HepG2 (cell line): ENCODE results near the gene SYNJ2. TPM values are rescaled to one million over a fixed set of nuclear protein-coding genes. Genes with fewer than 3 reads are reported as not detected.
A peak's percentile ranks its signal among the peaks of the same experiment; 100 is the strongest.

Source experiments
- ATF7-NPFF ChIP-seq: sonication (generic); formaldehyde crosslinking; IDR thresholded peaks from 2 replicates; pipeline ENCODE4 v1.8.1; 2023; ENCODE audit warnings: mild to moderate bottlenecking, low read depth, missing genetic modification reagents, moderate library complexity
- DRAP1 ChIP-seq: IDR thresholded peaks from 2 replicates; pipeline ENCODE4 v1.6.1; 2016; ENCODE audit warnings: missing genetic modification reagents, missing compliant biosample characterization
- E2F1 ChIP-seq: sonication (generic); formaldehyde crosslinking; IDR thresholded peaks from 2 replicates; pipeline ENCODE4 v1.5.0; 2020; ENCODE audit warnings: missing genetic modification reagents
- GPN1 ChIP-seq: sonication (generic); formaldehyde crosslinking; IDR thresholded peaks from 2 replicates; pipeline ENCODE4 v1.5.1; 2020; ENCODE audit warnings: missing genetic modification reagents, borderline replicate concordance
- HNRNPK ChIP-seq: fragments of 200-400 bp; formaldehyde crosslinking; IDR thresholded peaks from 2 replicates; pipeline ENCODE4 v1.6.1; 2018; ENCODE audit warnings: low read length, low read depth, moderate library complexity, mild to moderate bottlenecking; ENCODE audit not compliant: poor library complexity, severe bottlenecking
- KLF13 ChIP-seq: sonication (generic); formaldehyde crosslinking; IDR thresholded peaks from 2 replicates; pipeline ENCODE4 v1.4.0; 2020; ENCODE audit warnings: mild to moderate bottlenecking, missing genetic modification reagents
- MED1 ChIP-seq: sonication (generic); formaldehyde crosslinking; IDR thresholded peaks from 2 replicates; pipeline ENCODE4 v1.4.0; 2020; ENCODE audit warnings: missing genetic modification reagents
- RXRA ChIP-seq: sonication (generic); formaldehyde crosslinking; IDR thresholded peaks from 2 replicates; pipeline ENCODE4 v1.5.1; 2020; ENCODE audit warnings: missing genetic modification reagents
- SCMH1 ChIP-seq: sonication (generic); formaldehyde crosslinking; IDR thresholded peaks from 2 replicates; pipeline ENCODE4 v1.9.0; 2021; ENCODE audit warnings: missing genetic modification reagents, mild to moderate bottlenecking, borderline replicate concordance
- TBL1XR1 ChIP-seq: fragments of 150-350 bp; IDR thresholded peaks from 2 replicates; pipeline ENCODE4 v1.6.1; 2014; ENCODE audit warnings: borderline replicate concordance, low read length; ENCODE audit not compliant: partially characterized antibody
- TCF7 ChIP-seq: sonication (generic); IDR thresholded peaks from 2 replicates; pipeline ENCODE4 v1.6.1; 2016; ENCODE audit warnings: antibody characterized with exemption, low read depth
- ZBTB21 ChIP-seq: sonication (generic); formaldehyde crosslinking; IDR thresholded peaks from 2 replicates; pipeline ENCODE4 v1.4.0; 2020; ENCODE audit warnings: missing genetic modification reagents
- polyA plus RNA-seq, 8 experiments: library from polyadenylated mRNA; depleted of rRNA in 3 of 8; stranded (reverse) in 7 of 8; unstranded in 1 of 8; fragments of >200 nt; fragmentation: Illumina TruSeq in 4 of 8; extraction: Trizol in 4 of 8; gene quantifications; 2 replicates each; pipeline versions ENCODE4 v1.2.1 to v1.2.3, GENCODE V29; 2011 to 2016; ENCODE audit warnings: low read depth in 4 of 8, missing spikeins in 1 of 8, mixed read lengths in 1 of 8; ENCODE audit not compliant: insufficient read depth in 1 of 8
- total RNA-seq, 5 experiments: library from RNA; depleted of rRNA; stranded (reverse); fragments of >200 nt; fragmentation: Illumina TruSeq; extraction: Trizol; gene quantifications; 2 replicates each; pipeline ENCODE4 v1.2.3, GENCODE V29; 2016; ENCODE audit warnings: low read depth in 1 of 5
- TF ChIP-seq, protein P1 (sequence below): sonication (generic); formaldehyde crosslinking; IDR thresholded peaks from 2 replicates; pipeline ENCODE4 v1.4.0; 2020; ENCODE audit warnings: missing genetic modification reagents
- TF ChIP-seq, protein P2 (sequence below): sonication (generic); formaldehyde crosslinking; IDR thresholded peaks from 2 replicates; pipeline ENCODE4 v1.8.0; 2022; ENCODE audit warnings: missing genetic modification reagents, mild to moderate bottlenecking, inconsistent platforms, borderline replicate concordance
- TF ChIP-seq, protein P3 (sequence below): sonication (generic); formaldehyde crosslinking; IDR thresholded peaks from one replicate; pipeline ENCODE4 v1.5.1; 2020; ENCODE audit warnings: mild to moderate bottlenecking, missing genetic modification reagents; ENCODE audit errors: not compliant biosample characterization

The SYNJ2 gene
- total and polyA plus RNA-seq, 2 of the 13 experiments (the other 11 are each of a cell fraction or from before 2014, with no cell fraction given), result 39.1 to 57.6 TPM

GRCh38 chr6:158049055-158050028 is 67.7 kb downstream of the SYNJ2 start (continued):
- TF ChIP-seq KLF13 (CRISPR knock-in tag) (no peak), GPN1 (CRISPR knock-in tag) (no peak), ATF7-NPFF (no peak), HNRNPK (no peak), MED1 (peak; percentile 91), DRAP1 (CRISPR knock-in tag) (no peak), TBL1XR1 (no peak), ZBTB21 (no peak), TCF7 (no peak), SCMH1 (CRISPR knock-in tag) (no peak), RXRA (peak; percentile 94), E2F1 (CRISPR knock-in tag) (no peak)
- TF ChIP-seq, protein P1, sequence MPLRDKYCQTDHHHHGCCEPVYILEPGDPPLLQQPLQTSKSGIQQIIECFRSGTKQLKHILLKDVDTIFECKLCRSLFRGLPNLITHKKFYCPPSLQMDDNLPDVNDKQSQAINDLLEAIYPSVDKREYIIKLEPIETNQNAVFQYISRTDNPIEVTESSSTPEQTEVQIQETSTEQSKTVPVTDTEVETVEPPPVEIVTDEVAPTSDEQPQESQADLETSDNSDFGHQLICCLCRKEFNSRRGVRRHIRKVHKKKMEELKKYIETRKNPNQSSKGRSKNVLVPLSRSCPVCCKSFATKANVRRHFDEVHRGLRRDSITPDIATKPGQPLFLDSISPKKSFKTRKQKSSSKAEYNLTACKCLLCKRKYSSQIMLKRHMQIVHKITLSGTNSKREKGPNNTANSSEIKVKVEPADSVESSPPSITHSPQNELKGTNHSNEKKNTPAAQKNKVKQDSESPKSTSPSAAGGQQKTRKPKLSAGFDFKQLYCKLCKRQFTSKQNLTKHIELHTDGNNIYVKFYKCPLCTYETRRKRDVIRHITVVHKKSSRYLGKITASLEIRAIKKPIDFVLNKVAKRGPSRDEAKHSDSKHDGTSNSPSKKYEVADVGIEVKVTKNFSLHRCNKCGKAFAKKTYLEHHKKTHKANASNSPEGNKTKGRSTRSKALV (CRISPR knock-in tag), result no peak
- TF ChIP-seq, protein P2, sequence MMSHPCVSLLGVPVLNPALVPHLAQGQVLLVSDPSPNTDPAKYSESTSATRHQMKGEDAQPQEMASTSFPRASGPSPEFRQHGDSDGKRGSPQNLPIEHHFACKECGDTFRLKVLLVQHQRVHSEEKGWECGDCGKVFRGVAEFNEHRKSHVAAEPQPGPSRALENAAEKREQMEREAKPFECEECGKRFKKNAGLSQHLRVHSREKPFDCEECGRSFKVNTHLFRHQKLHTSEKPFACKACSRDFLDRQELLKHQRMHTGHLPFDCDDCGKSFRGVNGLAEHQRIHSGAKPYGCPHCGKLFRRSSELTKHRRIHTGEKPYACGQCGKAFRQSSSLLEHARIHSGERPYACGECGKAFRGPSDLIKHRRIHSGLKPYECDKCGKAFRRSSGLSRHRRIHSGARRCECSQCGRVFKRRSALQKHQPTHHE (CRISPR knock-in tag), result no peak
- TF ChIP-seq, protein P3, sequence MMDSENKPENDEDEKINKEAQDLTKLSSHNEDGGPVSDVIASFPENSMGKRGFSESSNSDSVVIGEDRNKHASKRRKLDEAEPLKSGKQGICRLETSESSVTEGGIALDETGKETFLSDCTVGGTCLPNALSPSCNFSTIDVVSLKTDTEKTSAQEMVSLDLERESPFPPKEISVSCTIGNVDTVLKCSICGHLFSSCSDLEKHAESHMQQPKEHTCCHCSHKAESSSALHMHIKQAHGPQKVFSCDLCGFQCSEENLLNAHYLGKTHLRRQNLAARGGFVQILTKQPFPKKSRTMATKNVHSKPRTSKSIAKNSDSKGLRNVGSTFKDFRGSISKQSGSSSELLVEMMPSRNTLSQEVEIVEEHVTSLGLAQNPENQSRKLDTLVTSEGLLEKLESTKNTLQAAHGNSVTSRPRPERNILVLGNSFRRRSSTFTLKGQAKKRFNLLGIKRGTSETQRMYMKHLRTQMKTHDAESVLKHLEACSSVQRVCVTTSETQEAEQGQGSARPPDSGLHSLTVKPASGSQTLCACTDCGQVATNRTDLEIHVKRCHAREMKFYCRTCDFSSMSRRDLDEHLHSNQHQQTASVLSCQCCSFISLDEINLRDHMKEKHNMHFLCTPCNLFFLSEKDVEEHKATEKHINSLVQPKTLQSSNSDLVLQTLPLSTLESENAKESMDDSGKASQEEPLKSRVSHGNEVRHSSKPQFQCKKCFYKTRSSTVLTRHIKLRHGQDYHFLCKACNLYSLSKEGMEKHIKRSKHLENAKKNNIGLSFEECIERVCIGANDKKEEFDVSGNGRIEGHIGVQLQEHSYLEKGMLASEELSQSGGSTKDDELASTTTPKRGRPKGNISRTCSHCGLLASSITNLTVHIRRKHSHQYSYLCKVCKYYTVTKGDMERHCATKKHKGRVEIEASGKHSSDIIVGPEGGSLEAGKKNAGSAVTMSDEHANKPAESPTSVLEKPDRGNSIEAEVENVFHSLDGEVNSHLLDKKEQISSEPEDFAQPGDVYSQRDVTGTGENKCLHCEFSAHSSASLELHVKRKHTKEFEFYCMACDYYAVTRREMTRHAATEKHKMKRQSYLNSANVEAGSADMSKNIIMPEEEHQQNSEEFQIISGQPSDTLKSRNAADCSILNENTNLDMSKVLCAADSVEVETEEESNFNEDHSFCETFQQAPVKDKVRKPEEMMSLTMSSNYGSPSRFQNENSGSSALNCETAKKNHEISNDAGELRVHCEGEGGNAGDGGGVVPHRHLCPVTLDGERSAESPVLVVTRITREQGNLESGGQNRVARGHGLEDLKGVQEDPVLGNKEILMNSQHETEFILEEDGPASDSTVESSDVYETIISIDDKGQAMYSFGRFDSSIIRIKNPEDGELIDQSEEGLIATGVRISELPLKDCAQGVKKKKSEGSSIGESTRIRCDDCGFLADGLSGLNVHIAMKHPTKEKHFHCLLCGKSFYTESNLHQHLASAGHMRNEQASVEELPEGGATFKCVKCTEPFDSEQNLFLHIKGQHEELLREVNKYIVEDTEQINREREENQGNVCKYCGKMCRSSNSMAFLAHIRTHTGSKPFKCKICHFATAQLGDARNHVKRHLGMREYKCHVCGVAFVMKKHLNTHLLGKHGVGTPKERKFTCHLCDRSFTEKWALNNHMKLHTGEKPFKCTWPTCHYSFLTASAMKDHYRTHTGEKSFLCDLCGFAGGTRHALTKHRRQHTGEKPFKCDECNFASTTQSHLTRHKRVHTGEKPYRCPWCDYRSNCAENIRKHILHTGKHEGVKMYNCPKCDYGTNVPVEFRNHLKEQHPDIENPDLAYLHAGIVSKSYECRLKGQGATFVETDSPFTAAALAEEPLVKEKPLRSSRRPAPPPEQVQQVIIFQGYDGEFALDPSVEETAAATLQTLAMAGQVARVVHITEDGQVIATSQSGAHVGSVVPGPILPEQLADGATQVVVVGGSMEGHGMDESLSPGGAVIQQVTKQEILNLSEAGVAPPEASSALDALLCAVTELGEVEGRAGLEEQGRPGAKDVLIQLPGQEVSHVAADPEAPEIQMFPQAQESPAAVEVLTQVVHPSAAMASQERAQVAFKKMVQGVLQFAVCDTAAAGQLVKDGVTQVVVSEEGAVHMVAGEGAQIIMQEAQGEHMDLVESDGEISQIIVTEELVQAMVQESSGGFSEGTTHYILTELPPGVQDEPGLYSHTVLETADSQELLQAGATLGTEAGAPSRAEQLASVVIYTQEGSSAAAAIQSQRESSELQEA (CRISPR knock-in tag), result no peak
